Measurements from ENCODE around the gene CTF1. TPM values are rescaled to one million over a fixed set of nuclear protein-coding genes. Genes with fewer than 3 reads are reported as not detected.
A peak's percentile ranks its signal among the peaks of the same experiment; 100 is the strongest.

CTF1 gene
- total RNA-seq, 1 experiment from 2014 or later: 1.1 TPM

- peak; percentile 96 for DNase-seq
- Histone ChIP-seq H3K27ac (ENCODE audit: low read length) (peak overlapping the region; percentile 41; the same call in 1 of the 2 replicates), H2AFZ (ENCODE audit: low read length) (peak overlapping the region; percentile 63; the same call in 1 of the 2 replicates), H3K27me3 (ENCODE audit: low read length) (no peaks in the 10 kb centered on the region), H3K79me2 (ENCODE audit: low read length) (peaks cover 14% of the 10 kb centered on the region), H4K20me1 (ENCODE audit: insufficient read depth, low read depth, low read length) (no peaks in the 10 kb centered on the region), H3K9ac (ENCODE audit: low read length) (peak overlapping the region; percentile 66), H3K36me3 (ENCODE audit: insufficient read depth, low read length) (no peaks in the 10 kb centered on the region), H3K4me2 (ENCODE audit: low read depth, low read length, poor library complexity, severe bottlenecking) (peak overlapping the region; percentile 76), H3K9me3 (ENCODE audit: low read length) (no peaks in the 10 kb centered on the region), H3K4me1 (ENCODE audit: low read length) (peaks cover 20% of the 10 kb centered on the region), H3K9me2 (replicated peaks; ENCODE audit: insufficient read depth, low read length) (no peaks in the 10 kb centered on the region), H3K4me3 (ENCODE audit: low read length) (peak overlapping the region; percentile 68)
Measured at GRCh38 chr16:30921748-30922419, 25.5 kb downstream of the CTF1 start.

DNA sequence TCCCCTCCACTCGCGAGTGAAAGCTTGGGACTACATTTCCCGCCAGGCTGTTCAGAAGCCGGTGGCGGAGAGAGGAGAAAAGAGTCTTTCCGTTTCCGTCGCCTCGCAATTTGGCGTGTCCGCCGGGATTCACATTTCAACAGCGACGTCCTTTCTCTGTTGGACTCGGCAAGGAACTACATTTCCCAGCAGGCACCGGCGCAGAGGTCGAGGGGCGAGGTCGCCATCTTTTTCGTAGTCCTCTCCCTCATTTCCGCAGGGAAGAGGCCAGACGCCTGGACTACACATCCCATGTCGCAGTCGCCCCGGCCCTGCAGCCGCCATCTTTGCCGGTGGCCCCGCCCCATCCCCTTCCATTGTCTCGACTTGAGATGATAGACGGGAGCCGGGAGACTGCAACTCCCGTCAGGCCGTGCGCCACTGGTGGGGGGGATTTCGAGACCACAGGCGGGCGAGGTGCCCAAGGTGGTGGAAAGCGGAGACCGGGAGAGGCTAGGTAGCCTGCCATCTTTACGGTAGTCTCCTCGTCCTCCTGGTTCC lies 26.1 kb downstream of the CTF1 start:
- H4K20me1 ChIP-seq (ENCODE audit: insufficient read depth, low read depth, low read length): no peaks in the 10 kb centered on the region
- peak overlapping the region; percentile 82 for H3K4me3 ChIP-seq (ENCODE audit: low read length)

DNA sequence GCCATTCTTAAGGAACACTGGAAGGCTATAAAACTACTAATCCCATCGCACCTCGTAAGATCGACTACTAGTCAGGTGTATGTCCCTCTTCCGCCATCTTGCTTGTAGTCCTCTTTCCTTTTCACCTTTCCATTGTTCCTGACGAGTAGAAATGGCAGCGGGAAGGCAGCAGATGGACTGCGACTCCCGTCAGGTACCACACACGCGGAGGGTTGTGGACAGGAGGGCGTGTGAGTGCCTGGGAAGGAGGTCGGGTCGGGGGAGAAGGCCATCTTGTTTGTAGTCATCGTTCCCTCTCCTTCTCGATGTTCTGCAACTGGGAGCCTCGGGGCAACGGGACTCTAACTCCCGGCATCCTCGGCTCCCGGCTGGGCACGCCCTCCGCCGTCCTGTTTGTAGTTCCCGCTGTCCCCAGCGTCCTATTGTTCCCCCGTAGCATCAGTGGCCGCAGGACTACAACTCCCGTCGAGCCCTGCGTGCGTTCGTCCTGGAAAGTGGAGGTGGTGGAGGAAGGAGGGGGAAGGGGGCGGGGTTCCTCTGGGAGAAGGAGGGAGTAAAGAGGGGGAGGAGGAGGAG lies 26.6 kb downstream of the CTF1 start:
- Histone ChIP-seq H3K9ac (ENCODE audit: low read length) (peak overlapping the region; percentile 78), H3K4me2 (ENCODE audit: low read depth, low read length, poor library complexity, severe bottlenecking) (peak overlapping the region; percentile 87), H2AFZ (ENCODE audit: low read length) (peak overlapping the region; percentile 84; the same call in 1 of the 2 replicates)

More for the DNA sequence above, 26.1 kb downstream of the CTF1 start:
- peaks cover 21% of the 10 kb centered on the region for H3K4me1 ChIP-seq (ENCODE audit: low read length)
- no peaks in the 10 kb centered on the region for H3K9me2 ChIP-seq (replicated peaks; ENCODE audit: insufficient read depth, low read length)
- H3K4me2 ChIP-seq (ENCODE audit: low read depth, low read length, poor library complexity, severe bottlenecking): peak overlapping the region; percentile 87
- no peaks in the 10 kb centered on the region for H3K27me3 ChIP-seq (ENCODE audit: low read length)
- peak; percentile 100 for DNase-seq
- H2AFZ ChIP-seq (ENCODE audit: low read length): peak overlapping the region; percentile 84; the same call in 1 of the 2 replicates
- H3K9me3 ChIP-seq (ENCODE audit: low read length): no peaks in the 10 kb centered on the region
- H3K9ac ChIP-seq (ENCODE audit: low read length): peak overlapping the region; percentile 73
- H3K79me2 ChIP-seq (ENCODE audit: low read length): peaks cover 14% of the 10 kb centered on the region
- peak overlapping the region; percentile 73 for H3K27ac ChIP-seq (ENCODE audit: low read length)
- H3K36me3 ChIP-seq (ENCODE audit: insufficient read depth, low read length): no peaks in the 10 kb centered on the region

GRCh38 chr16:30923554-30924075 lies 27.2 kb downstream of the CTF1 start, which contains the start of gene FBXL19:
TSS of gene FBXL19 (plus strand) at chr16:30923572. CDS start at chr16:30925755, 2,183 bp downstream.
- H3K27me3 ChIP-seq (ENCODE audit: low read length): no peaks in the 10 kb centered on the region
- H4K20me1 ChIP-seq (ENCODE audit: insufficient read depth, low read depth, low read length): no peaks in the 10 kb centered on the region
- H3K4me1 ChIP-seq (ENCODE audit: low read length): peaks cover 22% of the 10 kb centered on the region
- peak within 1 kb of the TSS; percentile 84; the same call in 1 of the 2 replicates for H2AFZ ChIP-seq (ENCODE audit: low read length)
- no peaks in the 10 kb centered on the region for H3K36me3 ChIP-seq (ENCODE audit: insufficient read depth, low read length)
- H3K9ac ChIP-seq (ENCODE audit: low read length): peak within 1 kb of the TSS; percentile 78
- H3K27ac ChIP-seq (ENCODE audit: low read length): peak within 1 kb of the TSS; percentile 75
- peak within 1 kb of the TSS; percentile 87 for H3K4me2 ChIP-seq (ENCODE audit: low read depth, low read length, poor library complexity, severe bottlenecking)
- no peaks in the 10 kb centered on the region for H3K9me3 ChIP-seq (ENCODE audit: low read length)
- peaks cover 14% of the 10 kb centered on the region for H3K79me2 ChIP-seq (ENCODE audit: low read length)
- no peaks in the 10 kb centered on the region for H3K9me2 ChIP-seq (replicated peaks; ENCODE audit: insufficient read depth, low read length)
- no peak for DNase-seq
- H3K4me3 ChIP-seq (ENCODE audit: low read length): peak within 1 kb of the TSS; percentile 82

More for the DNA sequence above, 26.6 kb downstream of the CTF1 start:
- peak; percentile 99 for DNase-seq
- Histone ChIP-seq H3K4me1 (ENCODE audit: low read length) (peaks cover 22% of the 10 kb centered on the region), H3K79me2 (ENCODE audit: low read length) (peaks cover 14% of the 10 kb centered on the region), H3K9me3 (ENCODE audit: low read length) (no peaks in the 10 kb centered on the region), H3K27me3 (ENCODE audit: low read length) (no peaks in the 10 kb centered on the region), H3K36me3 (ENCODE audit: insufficient read depth, low read length) (no peaks in the 10 kb centered on the region), H3K9me2 (replicated peaks; ENCODE audit: insufficient read depth, low read length) (no peaks in the 10 kb centered on the region), H3K4me3 (ENCODE audit: low read length) (peak overlapping the region; percentile 82), H3K27ac (ENCODE audit: low read length) (peak overlapping the region; percentile 75), H4K20me1 (ENCODE audit: insufficient read depth, low read depth, low read length) (no peaks in the 10 kb centered on the region)

- H3K9me3 ChIP-seq (ENCODE audit: low read length): no peaks in the 10 kb centered on the region
- peak overlapping the region; percentile 75 for H3K27ac ChIP-seq (ENCODE audit: low read length)
- 0 out of 2 replicates have a peak, but pooled peaks cover 3% of the 10 kb centered on the region for H3K36me3 ChIP-seq (ENCODE audit: insufficient read depth, low read length)
- H3K4me1 ChIP-seq (ENCODE audit: low read length): peaks cover 22% of the 10 kb centered on the region
- no peaks in the 10 kb centered on the region for H3K9me2 ChIP-seq (replicated peaks; ENCODE audit: insufficient read depth, low read length)
- peak overlapping the region; percentile 87 for H3K4me2 ChIP-seq (ENCODE audit: low read depth, low read length, poor library complexity, severe bottlenecking)
- H3K79me2 ChIP-seq (ENCODE audit: low read length): peaks cover 14% of the 10 kb centered on the region
- peak overlapping the region; percentile 82 for H3K4me3 ChIP-seq (ENCODE audit: low read length)
- peak overlapping the region; percentile 78 for H3K9ac ChIP-seq (ENCODE audit: low read length)
- H2AFZ ChIP-seq (ENCODE audit: low read length): no peak overlapping the region
- no peaks in the 10 kb centered on the region for H4K20me1 ChIP-seq (ENCODE audit: insufficient read depth, low read depth, low read length)
- DNase-seq: peak; percentile 65
- H3K27me3 ChIP-seq (ENCODE audit: low read length): no peaks in the 10 kb centered on the region
Measured at GRCh38 chr16:30924076-30924912, 27.9 kb downstream of the CTF1 start.

DNA sequence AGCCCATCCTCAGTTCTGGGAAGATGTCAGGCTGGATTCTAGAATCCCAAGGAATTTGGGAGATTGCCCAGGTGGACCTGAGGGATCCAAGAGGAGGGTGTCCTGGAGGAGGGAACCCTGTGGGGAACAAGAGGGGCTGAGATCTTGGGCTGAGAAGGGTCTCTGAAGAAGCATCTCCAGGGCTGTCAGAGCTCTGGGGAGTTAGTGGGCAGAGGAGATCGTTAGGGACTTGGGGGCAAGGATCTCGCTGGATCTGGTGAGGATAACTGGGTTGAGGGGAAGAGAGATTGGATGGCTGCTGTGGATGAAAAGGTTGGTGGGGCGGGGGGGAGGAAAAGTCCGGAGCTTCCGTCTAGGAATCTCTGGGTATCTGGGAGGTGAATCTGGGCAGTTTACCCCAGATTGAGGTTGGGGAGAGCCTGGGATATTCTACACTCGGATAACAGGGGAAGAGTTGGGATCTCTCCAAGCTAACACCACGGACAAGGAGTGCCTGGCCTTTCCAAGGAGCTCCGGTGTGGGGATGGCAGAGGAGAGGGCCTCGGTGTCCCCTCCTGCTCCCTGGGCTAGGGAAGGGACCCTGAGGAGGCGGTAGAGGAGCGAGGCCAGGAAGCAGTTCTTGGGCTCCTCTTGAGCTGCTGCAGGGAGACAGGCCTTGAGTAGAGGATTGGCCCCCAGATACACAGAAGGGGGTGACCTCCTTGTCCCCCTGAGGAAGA lies 28.7 kb downstream of the CTF1 start:
- no peak overlapping the region for H2AFZ ChIP-seq (ENCODE audit: low read length)
- H3K9me2 ChIP-seq (replicated peaks; ENCODE audit: insufficient read depth, low read length): no peaks in the 10 kb centered on the region
- H3K9ac ChIP-seq (ENCODE audit: low read length): peak overlapping the region; percentile 78
- 0 out of 2 replicates have a peak, but pooled peaks cover 3% of the 10 kb centered on the region for H3K36me3 ChIP-seq (ENCODE audit: insufficient read depth, low read length)
- H3K27ac ChIP-seq (ENCODE audit: low read length): peak overlapping the region; percentile 75
- DNase-seq: no peak
- peak overlapping the region; percentile 87 for H3K4me2 ChIP-seq (ENCODE audit: low read depth, low read length, poor library complexity, severe bottlenecking)
- H4K20me1 ChIP-seq (ENCODE audit: insufficient read depth, low read depth, low read length): no peaks in the 10 kb centered on the region
- no peaks in the 10 kb centered on the region for H3K27me3 ChIP-seq (ENCODE audit: low read length)
- H3K4me3 ChIP-seq (ENCODE audit: low read length): peak overlapping the region; percentile 82
- H3K9me3 ChIP-seq (ENCODE audit: low read length): no peaks in the 10 kb centered on the region
- peaks cover 14% of the 10 kb centered on the region for H3K79me2 ChIP-seq (ENCODE audit: low read length)
- H3K4me1 ChIP-seq (ENCODE audit: low read length): peaks cover 22% of the 10 kb centered on the region

DNA sequence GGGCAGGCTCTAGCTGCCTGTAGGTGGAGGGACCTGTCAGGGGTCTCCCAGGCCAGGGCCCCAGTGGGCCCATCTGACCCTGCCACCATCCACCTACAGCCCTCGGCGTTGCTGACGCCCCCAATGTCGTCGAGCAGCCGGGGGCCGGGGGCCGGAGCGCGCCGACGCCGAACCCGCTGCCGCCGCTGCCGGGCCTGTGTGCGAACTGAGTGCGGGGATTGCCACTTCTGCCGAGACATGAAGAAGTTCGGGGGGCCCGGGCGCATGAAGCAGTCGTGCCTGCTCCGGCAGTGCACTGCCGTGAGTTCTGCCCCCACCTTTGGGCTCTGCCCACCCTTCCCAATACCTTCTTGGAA lies 29.2 kb downstream of the CTF1 start:
- H3K9ac ChIP-seq (ENCODE audit: low read length): peak overlapping the region; percentile 78; the same call in 1 of the 2 replicates
- no peak overlapping the region for H3K27ac ChIP-seq (ENCODE audit: low read length)
- H3K4me1 ChIP-seq (ENCODE audit: low read length): peaks cover 22% of the 10 kb centered on the region
- no peaks in the 10 kb centered on the region for H3K9me3 ChIP-seq (ENCODE audit: low read length)
- no peak overlapping the region for H3K4me2 ChIP-seq (ENCODE audit: low read depth, low read length, poor library complexity, severe bottlenecking)
- DNase-seq: no peak
- no peaks in the 10 kb centered on the region for H4K20me1 ChIP-seq (ENCODE audit: insufficient read depth, low read depth, low read length)
- peaks cover 14% of the 10 kb centered on the region for H3K79me2 ChIP-seq (ENCODE audit: low read length)
- H2AFZ ChIP-seq (ENCODE audit: low read length): no peak overlapping the region
- H3K9me2 ChIP-seq (replicated peaks; ENCODE audit: insufficient read depth, low read length): no peaks in the 10 kb centered on the region
- H3K4me3 ChIP-seq (ENCODE audit: low read length): no peak overlapping the region
- H3K36me3 ChIP-seq (ENCODE audit: insufficient read depth, low read length): peaks cover 7% of the 10 kb centered on the region; the same call in 1 of the 2 replicates
- no peaks in the 10 kb centered on the region for H3K27me3 ChIP-seq (ENCODE audit: low read length)

All from Karpas-422 (cell line).